ENCODE data around the gene COLEC11.
"Not testable (repeated sequence)": the region's sequence is repeated elsewhere in the genome, so short reads cannot be mapped to it uniquely, and the experiment has no call there.

COLEC11 gene

GRCh38 chr2:3654531-3655225 lies 59.8 kb downstream of the COLEC11 start:
- DNase-seq (ENCODE audit: low spot score) = no peak

- no peak for DNase-seq (ENCODE audit: low spot score)
These were observed 61.2 kb downstream of the COLEC11 start for GRCh38 chr2:3655871-3656761.

DNA sequence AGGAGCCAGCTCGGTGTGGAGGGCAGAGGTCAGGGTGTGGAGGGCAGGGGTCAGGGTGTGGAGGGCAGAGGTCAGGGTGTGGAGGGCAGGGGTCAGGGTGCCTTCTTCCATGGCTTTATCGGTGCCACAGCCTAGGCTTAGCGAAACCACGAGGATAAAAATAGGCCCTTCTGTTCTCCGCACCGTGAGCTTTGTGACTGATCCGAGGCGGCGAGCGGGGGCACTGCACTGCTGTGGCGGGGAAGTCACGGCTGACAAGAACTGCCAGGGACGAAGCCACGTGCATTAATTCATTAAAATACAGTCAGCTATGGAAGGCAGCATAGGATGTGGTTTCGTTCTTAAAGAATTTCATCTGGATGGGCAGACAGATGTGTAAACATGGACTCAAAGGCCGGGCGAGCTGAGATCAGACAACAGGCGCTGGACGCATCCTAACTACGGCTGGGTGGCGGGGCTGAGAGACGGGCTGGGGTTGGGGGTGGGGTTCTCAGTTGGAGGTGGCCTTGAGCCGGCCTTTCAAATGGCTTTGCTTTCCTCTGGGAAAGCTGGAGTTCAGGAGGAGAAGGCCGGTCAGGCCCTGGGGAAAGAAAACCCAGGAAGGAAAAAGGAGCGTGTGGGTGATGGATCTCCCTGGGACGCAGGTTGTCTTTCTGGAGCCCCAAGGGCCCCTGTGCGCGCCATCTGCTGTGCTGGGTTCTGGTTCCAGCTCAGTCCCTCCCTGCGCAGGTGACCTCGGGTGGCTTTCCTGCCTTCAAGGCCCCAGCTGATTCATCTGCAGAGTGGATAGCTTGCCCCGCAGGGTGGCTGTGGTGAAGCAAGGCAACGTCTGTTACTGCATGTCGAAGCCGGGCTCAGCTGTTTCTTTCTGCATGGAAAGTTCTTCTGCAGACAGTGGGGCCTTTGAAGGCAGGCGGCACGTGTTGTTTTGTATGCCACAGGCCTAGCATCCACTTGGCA lies 62.1 kb downstream of the COLEC11 start:
- DNase-seq (ENCODE audit: low spot score) = peak; percentile 37

- DNase-seq (ENCODE audit: low spot score) = no peak
These were observed 63.0 kb downstream of the COLEC11 start, which contains the start of gene ALLC for GRCh38 chr2:3657881-3658280. ALLC (plus strand) TSS chr2:3658200; CDS start chr2:3671158, 12,958 bp downstream.

- DNase-seq (ENCODE audit: low spot score) = no peak
These were observed 64.8 kb downstream of the COLEC11 start for GRCh38 chr2:3659447-3660432.

DNA sequence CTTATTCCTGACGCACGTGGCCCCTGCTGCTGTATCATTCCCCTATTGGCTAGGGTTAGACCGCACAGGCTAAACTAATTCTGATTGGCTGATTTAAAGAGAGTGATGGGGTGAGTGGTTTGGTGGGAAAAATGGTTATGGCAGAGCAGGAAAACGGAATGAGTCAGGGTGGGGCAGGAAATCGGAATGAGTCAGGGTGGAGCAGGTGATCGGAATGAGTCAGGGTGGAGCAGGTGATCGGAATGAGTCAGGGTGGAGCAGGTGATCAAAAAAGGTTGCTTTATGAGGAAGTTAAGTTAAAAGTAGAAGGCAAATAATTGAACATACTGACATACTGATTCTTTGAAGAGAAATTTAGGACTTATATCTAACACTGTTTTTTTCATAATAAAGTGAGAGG lies 65.7 kb downstream of the COLEC11 start:
- DNase-seq (ENCODE audit: low spot score) = not testable (repeated sequence)

- no peak for DNase-seq (ENCODE audit: low spot score)
These were observed 66.3 kb downstream of the COLEC11 start for GRCh38 chr2:3661149-3661660.

DNA sequence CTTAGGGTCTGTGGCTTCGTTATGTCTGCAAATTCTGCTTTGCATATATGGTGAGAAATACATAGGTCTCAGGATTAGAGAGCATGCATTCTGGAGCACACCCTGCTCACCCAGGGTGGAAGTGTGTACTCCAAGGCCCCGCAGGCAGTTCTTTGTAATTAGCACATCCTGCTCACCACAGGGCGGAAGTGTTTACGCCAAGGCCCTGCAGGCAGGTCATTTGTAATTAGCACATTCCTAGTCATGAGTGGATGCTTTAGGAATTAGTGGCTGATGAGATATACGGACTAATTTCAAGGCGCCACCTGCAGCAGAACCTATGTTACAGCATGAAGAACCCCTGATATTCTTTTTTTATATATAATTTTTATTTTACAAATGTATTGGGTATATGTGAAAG lies 67.3 kb downstream of the COLEC11 start:
- no peak for DNase-seq (ENCODE audit: low spot score)

GRCh38 chr2:3664118-3664517 lies 69.2 kb downstream of the COLEC11 start:
- DNase-seq (ENCODE audit: low spot score) = no peak

DNA sequence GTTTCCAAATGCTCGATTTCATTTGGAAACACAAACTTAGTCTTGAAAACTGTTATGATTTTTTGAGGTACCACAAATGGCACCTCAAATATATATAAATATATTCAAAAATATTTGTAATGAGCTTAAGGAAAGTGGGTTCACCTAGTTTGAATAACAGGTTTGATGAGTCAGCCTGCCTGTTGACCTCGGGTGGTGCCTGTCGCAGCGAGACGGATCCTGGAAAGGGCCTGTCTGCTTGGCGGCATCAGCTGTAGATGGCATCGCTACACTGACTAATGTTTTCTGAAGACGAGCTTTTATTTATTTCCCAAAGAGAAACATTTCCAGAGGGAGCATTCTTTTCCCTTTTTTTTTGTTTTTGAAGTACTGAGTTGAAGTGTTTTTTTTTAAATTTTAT lies 70.0 kb downstream of the COLEC11 start:
- DNase-seq (ENCODE audit: low spot score) = no peak

DNA sequence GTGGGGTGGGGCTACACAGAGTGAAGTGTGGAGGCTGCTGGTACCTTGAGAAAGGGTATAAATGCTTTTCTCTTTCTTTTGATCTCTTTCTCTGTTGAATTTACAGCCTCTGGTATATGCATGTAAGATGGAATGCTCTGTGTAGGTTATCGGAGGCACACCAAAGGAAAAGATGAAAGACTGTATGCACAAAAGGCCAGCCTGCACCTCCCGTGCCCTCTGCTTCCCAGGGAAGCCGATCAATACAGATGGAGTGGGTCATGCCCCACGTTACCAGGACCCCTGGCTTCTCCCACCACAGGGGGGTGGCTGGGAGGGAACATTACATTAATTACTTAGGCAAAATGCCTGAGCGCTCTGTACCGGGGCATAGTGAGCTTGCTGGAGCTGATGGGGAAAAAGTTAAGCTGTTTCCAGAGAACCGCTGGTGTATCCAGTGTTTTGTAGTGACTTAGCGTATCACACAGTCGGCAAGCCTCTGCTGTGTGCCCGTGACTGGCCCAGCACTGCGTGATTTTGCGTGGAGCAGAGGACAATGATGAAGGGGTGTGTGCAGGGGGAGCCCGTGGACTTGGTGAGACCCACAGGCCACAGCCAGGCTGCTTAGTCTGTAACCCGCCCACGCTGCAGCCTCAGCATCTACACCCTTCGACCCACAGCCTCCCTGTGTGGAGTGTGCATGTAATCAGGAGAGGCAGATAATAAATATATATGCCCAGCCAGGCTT lies 71.1 kb downstream of the COLEC11 start:
- no peak for DNase-seq (ENCODE audit: low spot score)

- no peak for DNase-seq (ENCODE audit: low spot score)
These were observed 71.7 kb downstream of the COLEC11 start for GRCh38 chr2:3666613-3666975.

DNA sequence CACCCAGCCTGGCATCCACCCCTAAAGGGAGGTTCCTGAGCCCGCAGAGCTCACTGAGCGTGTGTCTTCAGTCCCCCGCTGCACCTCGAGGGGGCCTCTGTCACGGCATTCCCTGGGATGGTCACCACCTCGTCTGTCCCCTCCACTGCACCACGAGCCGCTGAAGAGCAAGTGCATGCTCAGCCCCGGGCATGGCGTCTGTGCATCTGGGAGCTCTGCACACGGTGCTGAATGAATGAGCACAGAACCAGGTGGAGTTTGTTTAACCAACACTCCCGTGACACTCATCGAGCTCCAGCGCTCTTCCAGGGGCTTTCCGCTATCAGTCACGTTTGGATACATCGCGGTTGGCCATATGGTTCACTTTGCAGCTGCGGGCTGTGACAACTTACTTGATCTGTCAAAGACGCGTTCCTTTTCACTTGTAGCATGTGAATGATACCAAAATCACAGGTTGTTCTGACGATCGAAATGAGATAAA lies 72.3 kb downstream of the COLEC11 start:
- DNase-seq (ENCODE audit: low spot score) = no peak

GRCh38 chr2:3669656-3670055 lies 74.7 kb downstream of the COLEC11 start:
- no peak for DNase-seq (ENCODE audit: low spot score)

- DNase-seq (ENCODE audit: low spot score) = no peak
These were observed 75.5 kb downstream of the COLEC11 start for GRCh38 chr2:3670376-3670775.

DNA sequence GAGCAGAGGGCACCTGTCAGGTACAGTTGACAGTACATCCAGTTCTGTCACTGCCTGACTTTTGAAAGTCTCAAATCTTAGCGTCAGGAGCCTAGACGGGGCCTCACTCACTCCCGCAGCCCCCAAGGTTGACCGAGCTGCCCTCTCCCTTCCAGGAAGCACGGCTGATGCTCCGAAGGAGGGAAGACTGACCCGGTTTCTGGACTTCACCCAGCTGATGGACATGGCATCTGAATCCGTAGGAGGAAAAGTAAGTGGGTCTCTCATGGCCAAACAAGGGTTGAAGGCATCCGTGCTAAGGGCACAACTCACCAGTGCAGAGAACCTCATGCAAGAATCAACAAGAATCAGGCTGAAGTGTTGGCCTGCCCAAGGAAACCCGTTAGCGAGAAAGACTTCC lies 76.0 kb downstream of the COLEC11 start:
- DNase-seq (ENCODE audit: low spot score) = no peak

- DNase-seq (ENCODE audit: low spot score) = no peak
These were observed 78.2 kb downstream of the COLEC11 start for GRCh38 chr2:3672861-3673678.

DNA sequence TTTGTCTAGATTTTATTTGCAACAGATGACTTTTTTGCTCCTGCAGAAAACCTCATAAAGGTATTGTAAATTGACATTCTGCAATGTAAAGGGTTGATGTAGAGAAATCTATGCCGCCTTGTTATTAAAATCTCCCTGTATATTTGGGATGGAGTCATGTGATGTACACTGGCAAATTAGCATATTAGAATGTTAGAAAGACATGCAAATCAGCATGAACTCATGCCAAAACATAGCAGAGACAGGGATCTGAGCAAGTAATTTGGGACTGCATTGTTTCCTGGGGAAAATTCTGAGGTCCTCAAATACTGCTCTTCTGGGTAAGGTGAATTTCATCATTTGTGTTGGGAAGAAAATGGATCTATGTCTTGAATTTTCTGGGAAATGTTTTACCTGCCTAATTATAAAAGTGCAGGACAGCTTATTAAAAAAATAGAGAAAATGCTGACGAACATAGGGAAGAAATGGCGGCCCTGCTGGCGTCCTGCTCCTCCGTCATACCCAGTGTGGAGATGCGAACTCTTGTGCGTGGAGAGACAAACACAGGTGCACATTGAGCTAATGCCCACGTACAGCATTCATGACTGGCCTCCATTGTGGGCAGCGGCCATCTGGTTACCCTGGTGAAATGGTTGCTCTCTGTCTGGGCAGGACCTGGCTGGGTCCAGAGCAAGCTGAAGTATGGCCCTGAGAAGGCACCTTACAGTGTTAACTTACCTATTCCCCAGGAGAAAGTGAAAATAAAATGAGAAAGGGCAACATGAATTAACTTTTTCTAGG lies 79.3 kb downstream of the COLEC11 start:
- no peak for DNase-seq (ENCODE audit: low spot score)

All from pons (tissue), 1 donor.